HEK293 (cell line): Measurements from ENCODE around the gene CHRD.

Experiments
- CTCF ChIP-seq: fragments of 450-650 bp; formaldehyde crosslinking; IDR thresholded peaks from 2 replicates; pipeline ENCODE4 v1.5.1; 2016; ENCODE audit warnings: missing biosample characterization, missing genetic modification characterization
- KLF10 ChIP-seq: fragments of 450-650 bp; IDR thresholded peaks from 2 replicates; pipeline ENCODE4 v1.5.1; 2018; ENCODE audit warnings: missing biosample characterization, mild to moderate bottlenecking, missing genetic modification characterization
- KLF7 ChIP-seq: fragments of 450-650 bp; formaldehyde crosslinking; IDR thresholded peaks from 2 replicates; pipeline ENCODE4 v1.5.1; 2016; ENCODE audit warnings: missing biosample characterization, missing genetic modification characterization, borderline replicate concordance
- ZNF214 ChIP-seq: fragments of 450-650 bp; formaldehyde crosslinking; IDR thresholded peaks from 2 replicates; pipeline ENCODE4 v1.5.1; 2017; ENCODE audit warnings: missing biosample characterization, mild to moderate bottlenecking, missing genetic modification characterization, borderline replicate concordance
- ZNF335 ChIP-seq: fragments of 450-650 bp; formaldehyde crosslinking; conservative IDR thresholded peaks from 2 replicates; pipeline ENCODE4 v1.5.1; 2016; ENCODE audit warnings: missing biosample characterization, missing genetic modification characterization
- ZNF404 ChIP-seq: fragments of 450-650 bp; formaldehyde crosslinking; IDR thresholded peaks from 2 replicates; pipeline ENCODE4 v1.5.1; 2017; ENCODE audit warnings: missing biosample characterization, missing genetic modification characterization
- ZNF501 ChIP-seq: fragments of 450-650 bp; formaldehyde crosslinking; IDR thresholded peaks from 2 replicates; pipeline ENCODE4 v1.5.1; 2016; ENCODE audit warnings: missing biosample characterization, missing genetic modification characterization
- ZNF621 ChIP-seq: fragments of 450-650 bp; formaldehyde crosslinking; IDR thresholded peaks from 2 replicates; pipeline ENCODE4 v1.5.1; 2017; ENCODE audit warnings: missing biosample characterization, missing genetic modification characterization
- ZNF629 ChIP-seq: fragments of 450-650 bp; formaldehyde crosslinking; IDR thresholded peaks from 2 replicates; pipeline ENCODE4 v1.5.1; 2017; ENCODE audit warnings: missing biosample characterization, missing genetic modification characterization
- ZXDB ChIP-seq: fragments of 450-650 bp; formaldehyde crosslinking; IDR thresholded peaks from 2 replicates; pipeline ENCODE4 v1.5.1; 2016; ENCODE audit warnings: missing biosample characterization, missing genetic modification characterization
- TF ChIP-seq, protein P1 (sequence below): fragments of 450-650 bp; formaldehyde crosslinking; IDR thresholded peaks from 2 replicates; pipeline ENCODE4 v1.5.1; 2016; ENCODE audit warnings: missing biosample characterization, missing genetic modification characterization
- TF ChIP-seq, protein P2 (sequence below): fragments of 450-650 bp; formaldehyde crosslinking; IDR thresholded peaks from 2 replicates; pipeline ENCODE4 v1.5.1; 2016; ENCODE audit warnings: missing biosample characterization, missing genetic modification characterization

GRCh38 chr3:184409331-184409926 lies 29.6 kb downstream of the CHRD start:
- TF ChIP-seq, protein P1, sequence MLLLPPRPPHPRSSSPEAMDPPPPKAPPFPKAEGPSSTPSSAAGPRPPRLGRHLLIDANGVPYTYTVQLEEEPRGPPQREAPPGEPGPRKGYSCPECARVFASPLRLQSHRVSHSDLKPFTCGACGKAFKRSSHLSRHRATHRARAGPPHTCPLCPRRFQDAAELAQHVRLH (tag by site-specific recombination), result no peak
- no peak for TF ChIP-seq ZNF335
- no peak for TF ChIP-seq ZXDB (tag by site-specific recombination)
- TF ChIP-seq CTCF (tag by site-specific recombination), result no peak
- TF ChIP-seq KLF7 (tag by site-specific recombination), result no peak
- no peak for TF ChIP-seq ZNF621 (tag by site-specific recombination)
- TF ChIP-seq ZNF404 (tag by site-specific recombination), result no peak
- no peak for TF ChIP-seq KLF10
- no peak for TF ChIP-seq ZNF501 (tag by site-specific recombination)
- TF ChIP-seq, protein P2, sequence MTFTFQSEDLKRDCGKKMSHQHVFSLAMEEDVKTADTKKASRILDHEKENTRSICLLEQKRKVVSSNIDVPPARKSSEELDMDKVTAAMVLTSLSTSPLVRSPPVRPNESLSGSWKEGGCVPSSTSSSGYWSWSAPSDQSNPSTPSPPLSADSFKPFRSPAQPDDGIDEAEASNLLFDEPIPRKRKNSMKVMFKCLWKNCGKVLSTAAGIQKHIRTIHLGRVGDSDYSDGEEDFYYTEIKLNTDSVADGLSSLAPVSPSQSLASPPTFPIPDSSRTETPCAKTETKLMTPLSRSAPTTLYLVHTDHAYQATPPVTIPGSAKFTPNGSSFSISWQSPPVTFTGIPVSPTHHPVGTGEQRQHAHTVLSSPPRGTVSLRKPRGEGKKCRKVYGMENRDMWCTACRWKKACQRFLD (tag by site-specific recombination), result no peak
- TF ChIP-seq ZNF214 (tag by site-specific recombination), result no peak
- no peak for TF ChIP-seq ZNF629
